ENCODE results near the gene CASP10. TPM values are rescaled to one million over a fixed set of nuclear protein-coding genes. Genes with fewer than 3 reads are reported as not detected.
A peak's percentile ranks its signal among the peaks of the same experiment; 100 is the strongest.

Gene CASP10
- total and polyA plus RNA-seq, 2 of the 13 experiments (the other 11 are each of a cell fraction or from before 2014, with no cell fraction given): 22.2 to 23.8 TPM

DNA sequence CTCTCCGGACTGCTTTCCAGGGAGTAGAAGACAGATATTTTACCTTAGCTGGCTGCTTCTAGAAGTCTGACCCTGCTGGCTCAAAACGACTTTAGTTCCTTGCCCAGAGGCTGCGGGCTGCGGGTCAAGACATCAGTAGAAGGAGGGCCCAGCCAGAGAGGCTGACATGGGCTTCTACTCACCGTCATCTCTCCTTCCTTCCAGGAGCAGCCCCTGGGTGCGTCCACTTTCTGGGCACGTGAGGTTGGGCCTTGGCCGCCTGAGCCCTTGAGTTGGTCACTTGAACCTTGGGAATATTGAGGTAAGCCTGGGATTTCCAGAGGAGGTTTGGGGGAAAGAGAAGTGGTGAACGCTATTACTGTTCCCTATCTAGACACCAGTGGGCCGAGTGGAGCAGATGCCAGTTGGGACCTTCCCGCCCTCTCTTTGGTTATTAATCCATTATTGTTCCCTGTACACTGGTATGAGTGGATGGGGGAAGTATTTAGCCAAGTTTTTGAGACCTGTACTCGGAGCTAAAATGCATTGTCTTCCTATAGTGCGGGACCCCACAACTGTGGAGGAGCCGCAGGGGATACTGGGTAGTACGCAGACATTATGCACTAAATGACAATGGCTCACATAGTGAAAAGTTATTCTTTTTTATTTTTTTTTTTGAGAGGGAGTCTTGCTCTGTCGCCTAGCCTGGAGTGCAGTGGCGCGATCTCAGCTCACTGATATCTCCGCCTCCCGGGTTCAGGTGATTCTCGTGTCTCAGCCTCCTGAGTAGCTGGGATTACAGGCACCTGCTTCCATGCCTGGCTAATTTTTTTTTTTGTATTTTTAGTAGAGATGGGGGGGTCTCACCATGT, 51.1 kb downstream of the CASP10 start:
- Histone ChIP-seq H3K36me3 (replicated peaks in 1 of 2; ENCODE audit: control insufficient read depth in 1 of 2, insufficient read depth in 2 of 2, low read length in 2 of 2) (peaks cover 2 to 11% of the 10 kb centered on the region in 2 experiments; a peak in 4 of 5 replicates), H3K27ac (ENCODE audit: extremely low read length, insufficient read depth, low read length) (peak overlapping the region; percentile 78), H3K4me3 (replicated peaks in 1 of 3; ENCODE audit: insufficient read depth in 1 of 3, low read depth in 2 of 3, low read length in 3 of 3) (peak overlapping the region; percentile 82 to 98 (median 89)), H3K27me3 (ENCODE audit: control insufficient read depth in 1 of 2, insufficient read depth in 2 of 2, low read length in 2 of 2) (no peaks in the 10 kb centered on the region; a peak in 1 of 5 replicates), H3K9me3 (ENCODE audit: low read length) (no peaks in the 10 kb centered on the region), H3K9ac (ENCODE audit: insufficient read depth, low read depth, low read length) (peak overlapping the region; percentile 84), H3K4me1 (ENCODE audit: insufficient read depth, low read length) (peaks cover 43% of the 10 kb centered on the region), H3K4me2 (ENCODE audit: low read depth, low read length) (peak overlapping the region; percentile 84), H2AFZ (ENCODE audit: low read length) (peak overlapping the region; percentile 67), H3K79me2 (ENCODE audit: insufficient read depth, low read length) (peaks cover 47% of the 10 kb centered on the region), H4K20me1 (ENCODE audit: insufficient read depth, low read length) (0 out of 2 replicates have a peak, but pooled peaks cover 4% of the 10 kb centered on the region)
- CTCF ChIA-PET (ENCODE audit: low intra/inter-chr PET ratio, low total read pairs): interaction anchor here (1.5 to 3.4 kb wide), 2 partner anchors 52 to 130 kb away, joined by 3 to 45 read pairs; partner anchors contain the start of gene CASP10
- POLR2A ChIA-PET: interaction anchor here (0.6 to 3.5 kb wide), 24 partner anchors 11 to 423 kb away, joined by 3 to 138 read pairs (median 6); partner anchors contain the start of genes CASP10, CASP8, CFLAR and CLK1
- no peak for FAIRE-seq
- TSS peak; percentile 72 for BruUV-seq (replicated peaks)
- DNase-seq (ENCODE audit: low spot score): no peak
- 1% methylated on average over 18 of the region's 21 CpGs for whole genome bisulfite sequencing (ENCODE audit: low lambda C conversion rate)
- intact Hi-C loops (cut with micrococcal nuclease; ENCODE audit: unreplicated experiment): loop anchor here (2.0 to 10.0 kb wide), 4 partner anchors 117 to 551 kb away; partner anchors contain the start of genes ALS2, CFLAR, STRADB and TRAK2
- ATAC-seq: peak; percentile 27
- in situ Hi-C loops (cut with HindIII; ENCODE audit: extremely low pct_ligation_motif_present, low pct_unique_long_range_greater_than_20kb): loop anchor here (5.0 kb wide), 1 partner anchor 52 kb away; the partner anchor contains the start of gene CASP10
- TF ChIP-seq SAFB2 (CRISPR knock-in tag; IDR thresholded peaks at IDR 0.05; ENCODE audit: borderline replicate concordance, low read depth) (no peak; the same call in 1 of the 2 replicates), STAT5B (CRISPR knock-in tag; IDR thresholded peaks at IDR 0.05) (no peak), IRF2 (CRISPR knock-in tag; IDR thresholded peaks at IDR 0.05) (0 out of 2 replicates have a peak, but pooled peaks have one; percentile 7), MYNN (CRISPR knock-in tag; IDR thresholded peaks at IDR 0.05; ENCODE audit: low read depth) (no peak), ZNF557 (CRISPR knock-in tag; IDR thresholded peaks at IDR 0.05) (no peak), ZNF607 (CRISPR knock-in tag; IDR thresholded peaks at IDR 0.05; ENCODE audit: borderline replicate concordance) (no peak), ZNF761 (CRISPR knock-in tag; conservative IDR thresholded peaks at IDR 0.05) (no peak), ZBTB7B (CRISPR knock-in tag; IDR thresholded peaks at IDR 0.05) (0 out of 2 replicates have a peak, but pooled peaks have one; percentile 32)
- TF ChIP-seq, protein P1, sequence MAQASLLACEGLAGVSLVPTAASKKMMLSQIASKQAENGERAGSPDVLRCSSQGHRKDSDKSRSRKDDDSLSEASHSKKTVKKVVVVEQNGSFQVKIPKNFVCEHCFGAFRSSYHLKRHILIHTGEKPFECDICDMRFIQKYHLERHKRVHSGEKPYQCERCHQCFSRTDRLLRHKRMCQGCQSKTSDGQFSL (CRISPR knock-in tag; IDR thresholded peaks at IDR 0.05): peak; percentile 62; the same call in 1 of the 2 replicates
- TF ChIP-seq, protein P2, sequence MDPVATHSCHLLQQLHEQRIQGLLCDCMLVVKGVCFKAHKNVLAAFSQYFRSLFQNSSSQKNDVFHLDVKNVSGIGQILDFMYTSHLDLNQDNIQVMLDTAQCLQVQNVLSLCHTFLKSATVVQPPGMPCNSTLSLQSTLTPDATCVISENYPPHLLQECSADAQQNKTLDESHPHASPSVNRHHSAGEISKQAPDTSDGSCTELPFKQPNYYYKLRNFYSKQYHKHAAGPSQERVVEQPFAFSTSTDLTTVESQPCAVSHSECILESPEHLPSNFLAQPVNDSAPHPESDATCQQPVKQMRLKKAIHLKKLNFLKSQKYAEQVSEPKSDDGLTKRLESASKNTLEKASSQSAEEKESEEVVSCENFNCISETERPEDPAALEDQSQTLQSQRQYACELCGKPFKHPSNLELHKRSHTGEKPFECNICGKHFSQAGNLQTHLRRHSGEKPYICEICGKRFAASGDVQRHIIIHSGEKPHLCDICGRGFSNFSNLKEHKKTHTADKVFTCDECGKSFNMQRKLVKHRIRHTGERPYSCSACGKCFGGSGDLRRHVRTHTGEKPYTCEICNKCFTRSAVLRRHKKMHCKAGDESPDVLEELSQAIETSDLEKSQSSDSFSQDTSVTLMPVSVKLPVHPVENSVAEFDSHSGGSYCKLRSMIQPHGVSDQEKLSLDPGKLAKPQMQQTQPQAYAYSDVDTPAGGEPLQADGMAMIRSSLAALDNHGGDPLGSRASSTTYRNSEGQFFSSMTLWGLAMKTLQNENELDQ (CRISPR knock-in tag; IDR thresholded peaks at IDR 0.05; ENCODE audit: borderline replicate concordance): no peak
- TF ChIP-seq, protein P3, sequence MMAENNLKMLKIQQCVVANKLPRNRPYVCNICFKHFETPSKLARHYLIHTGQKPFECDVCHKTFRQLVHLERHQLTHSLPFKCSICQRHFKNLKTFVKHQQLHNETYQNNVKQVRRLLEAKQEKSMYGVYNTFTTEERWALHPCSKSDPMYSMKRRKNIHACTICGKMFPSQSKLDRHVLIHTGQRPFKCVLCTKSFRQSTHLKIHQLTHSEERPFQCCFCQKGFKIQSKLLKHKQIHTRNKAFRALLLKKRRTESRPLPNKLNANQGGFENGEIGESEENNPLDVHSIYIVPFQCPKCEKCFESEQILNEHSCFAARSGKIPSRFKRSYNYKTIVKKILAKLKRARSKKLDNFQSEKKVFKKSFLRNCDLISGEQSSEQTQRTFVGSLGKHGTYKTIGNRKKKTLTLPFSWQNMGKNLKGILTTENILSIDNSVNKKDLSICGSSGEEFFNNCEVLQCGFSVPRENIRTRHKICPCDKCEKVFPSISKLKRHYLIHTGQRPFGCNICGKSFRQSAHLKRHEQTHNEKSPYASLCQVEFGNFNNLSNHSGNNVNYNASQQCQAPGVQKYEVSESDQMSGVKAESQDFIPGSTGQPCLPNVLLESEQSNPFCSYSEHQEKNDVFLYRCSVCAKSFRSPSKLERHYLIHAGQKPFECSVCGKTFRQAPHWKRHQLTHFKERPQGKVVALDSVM (CRISPR knock-in tag; IDR thresholded peaks at IDR 0.05): 0 out of 2 replicates have a peak, but pooled peaks have one; percentile 32

All from HepG2 (cell line).